ENCODE results near the gene KRT79.

KRT79 gene

DNA sequence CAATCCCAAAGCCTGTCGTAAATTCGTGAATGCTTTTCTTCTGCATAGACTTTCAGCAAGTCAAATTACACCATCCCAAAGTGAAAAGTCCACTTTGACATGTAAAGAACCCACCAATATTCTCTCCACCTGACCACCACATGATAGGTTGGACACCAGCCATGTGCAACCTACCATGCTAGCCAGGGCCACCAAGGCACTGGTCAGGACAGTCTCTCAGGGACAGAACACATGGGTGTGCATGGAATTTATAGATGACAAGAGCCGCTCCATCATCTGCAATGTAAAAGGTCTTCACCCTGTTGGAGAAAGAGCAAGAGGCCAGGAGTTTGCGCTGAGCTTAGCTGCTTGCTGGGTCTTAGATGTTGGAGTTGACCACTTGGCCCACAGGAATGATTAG is 51.6 kb downstream of the KRT79 start:
- DNase-seq, result no peak
- no peak for TF ChIP-seq CTCF (IDR thresholded peaks at IDR 0.05; ENCODE audit: low read depth, low read length)
- Histone ChIP-seq H3K4me3 (ENCODE audit: low read depth, low read length) (no peak overlapping the region), H3K27ac (no peak overlapping the region), H3K27me3 (ENCODE audit: insufficient read depth, low read depth, severe bottlenecking) (peaks cover 90% of the 10 kb centered on the region), H3K9me3 (ENCODE audit: severe bottlenecking) (no peaks in the 10 kb centered on the region), H3K36me3 (no peaks in the 10 kb centered on the region)

GRCh38 chr12:52781399-52782082 is 52.6 kb downstream of the KRT79 start:
- Histone ChIP-seq H3K9me3 (ENCODE audit: severe bottlenecking) (no peaks in the 10 kb centered on the region), H3K27me3 (ENCODE audit: insufficient read depth, low read depth, severe bottlenecking) (peaks cover 88% of the 10 kb centered on the region), H3K4me3 (ENCODE audit: low read depth, low read length) (no peak overlapping the region), H3K36me3 (no peaks in the 10 kb centered on the region), H3K27ac (no peak overlapping the region)
- DNase-seq, result no peak
- TF ChIP-seq CTCF (IDR thresholded peaks at IDR 0.05; ENCODE audit: low read depth, low read length), result no peak

DNA sequence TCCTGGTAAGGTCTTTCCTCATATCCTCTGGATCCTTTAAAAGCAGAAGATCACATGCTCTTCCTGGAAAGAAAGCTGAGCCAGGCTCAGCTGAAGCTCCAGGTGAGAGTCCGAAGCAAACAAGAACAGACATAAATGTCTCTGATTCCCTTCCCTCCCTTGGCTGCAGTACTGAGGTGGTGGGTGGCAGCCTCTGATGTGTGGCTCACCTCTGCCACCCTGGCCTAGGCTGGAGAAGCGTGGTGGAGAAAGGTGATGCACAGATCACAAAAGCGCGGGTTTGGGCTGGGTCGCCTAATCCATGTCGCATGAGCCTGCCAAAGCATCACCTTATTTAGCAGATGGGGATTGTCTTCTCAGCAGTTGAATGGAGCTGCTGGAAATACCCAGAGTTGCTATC is 54.2 kb downstream of the KRT79 start:
- peaks cover 89% of the 10 kb centered on the region for H3K27me3 ChIP-seq (ENCODE audit: insufficient read depth, low read depth, severe bottlenecking)
- H3K27ac ChIP-seq, result no peak overlapping the region
- H3K36me3 ChIP-seq, result no peaks in the 10 kb centered on the region
- DNase-seq, result no peak
- no peak for TF ChIP-seq CTCF (IDR thresholded peaks at IDR 0.05; ENCODE audit: low read depth, low read length)
- H3K4me3 ChIP-seq (ENCODE audit: low read depth, low read length), result no peak overlapping the region
- H3K9me3 ChIP-seq (ENCODE audit: severe bottlenecking), result no peaks in the 10 kb centered on the region

- Histone ChIP-seq H3K9me3 (ENCODE audit: severe bottlenecking) (no peaks in the 10 kb centered on the region), H3K36me3 (no peaks in the 10 kb centered on the region), H3K27ac (no peak overlapping the region), H3K27me3 (ENCODE audit: insufficient read depth, low read depth, severe bottlenecking) (peaks cover 91% of the 10 kb centered on the region), H3K4me3 (ENCODE audit: low read depth, low read length) (no peak overlapping the region)
- TF ChIP-seq CTCF (IDR thresholded peaks at IDR 0.05; ENCODE audit: low read depth, low read length), result no peak
- DNase-seq, result no peak
Observed at GRCh38 chr12:52778833-52779232, 55.3 kb downstream of the KRT79 start.

- Histone ChIP-seq H3K4me3 (ENCODE audit: low read depth, low read length) (no peak overlapping the region), H3K9me3 (ENCODE audit: severe bottlenecking) (no peaks in the 10 kb centered on the region), H3K36me3 (no peaks in the 10 kb centered on the region), H3K27me3 (ENCODE audit: insufficient read depth, low read depth, severe bottlenecking) (peaks cover 93% of the 10 kb centered on the region), H3K27ac (no peak overlapping the region)
- TF ChIP-seq CTCF (IDR thresholded peaks at IDR 0.05; ENCODE audit: low read depth, low read length), result no peak
- no peak for DNase-seq
Observed at GRCh38 chr12:52777566-52777965, 56.5 kb downstream of the KRT79 start.

GRCh38 chr12:52776913-52777395 is 57.2 kb downstream of the KRT79 start, which contains the start of gene KRT76:
KRT76 (minus strand) TSS chr12:52777345; CDS start chr12:52777291, 54 bp downstream.
- DNase-seq, result no peak
- H3K27ac ChIP-seq, result no peak within 1 kb of the TSS
- H3K9me3 ChIP-seq (ENCODE audit: severe bottlenecking), result no peaks in the 10 kb centered on the region
- H3K36me3 ChIP-seq, result no peaks in the 10 kb centered on the region
- peaks cover 93% of the 10 kb centered on the region for H3K27me3 ChIP-seq (ENCODE audit: insufficient read depth, low read depth, severe bottlenecking)
- H3K4me3 ChIP-seq (ENCODE audit: low read depth, low read length), result no peak within 1 kb of the TSS
- TF ChIP-seq CTCF (IDR thresholded peaks at IDR 0.05; ENCODE audit: low read depth, low read length), result no peak

All from WERI-Rb-1 (cell line).